DMS 273 (cell line): ENCODE measurements around the gene PNLIPRP3.
A peak's percentile ranks its signal among the peaks of the same experiment; 100 is the strongest.
"Not testable (repeated sequence)": the region's sequence is repeated elsewhere in the genome, so short reads cannot be mapped to it uniquely, and the experiment has no call there.

Experiments used
- DNase-seq: peaks from one replicate; lab custom pipeline; 2025; ENCODE audit not compliant: unreplicated experiment; lab: John Stamatoyannopoulos, UW

Gene PNLIPRP3

GRCh38 chr10:116427671-116428070 is at the start of gene PNLIPRP3:
PNLIPRP3 (plus strand) TSS chr10:116427847; CDS start chr10:116428013, 166 bp downstream.
- no peak for DNase-seq

DNA sequence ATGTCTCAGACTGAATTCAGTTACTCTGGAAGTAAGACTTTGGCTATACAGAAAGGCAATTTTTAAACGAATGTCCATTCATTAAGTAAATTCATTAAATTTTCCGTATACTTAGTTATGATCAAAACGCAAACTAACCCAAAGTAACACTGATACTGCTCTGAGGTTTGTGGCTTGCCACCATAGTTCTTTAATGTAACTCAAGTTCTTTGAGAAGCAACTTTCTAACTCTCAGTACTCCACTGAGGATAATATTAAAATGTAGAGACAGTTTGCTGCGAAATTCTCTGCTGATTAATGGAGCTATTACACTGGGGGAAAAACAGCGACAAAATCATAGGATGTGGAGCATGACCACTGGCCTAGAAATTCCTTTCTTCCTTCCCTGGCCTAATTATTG is 45.4 kb upstream of the PNLIPRP3 start:
- DNase-seq: no peak

GRCh38 chr10:116385311-116385710 is 42.3 kb upstream of the PNLIPRP3 start:
- no peak for DNase-seq

DNA sequence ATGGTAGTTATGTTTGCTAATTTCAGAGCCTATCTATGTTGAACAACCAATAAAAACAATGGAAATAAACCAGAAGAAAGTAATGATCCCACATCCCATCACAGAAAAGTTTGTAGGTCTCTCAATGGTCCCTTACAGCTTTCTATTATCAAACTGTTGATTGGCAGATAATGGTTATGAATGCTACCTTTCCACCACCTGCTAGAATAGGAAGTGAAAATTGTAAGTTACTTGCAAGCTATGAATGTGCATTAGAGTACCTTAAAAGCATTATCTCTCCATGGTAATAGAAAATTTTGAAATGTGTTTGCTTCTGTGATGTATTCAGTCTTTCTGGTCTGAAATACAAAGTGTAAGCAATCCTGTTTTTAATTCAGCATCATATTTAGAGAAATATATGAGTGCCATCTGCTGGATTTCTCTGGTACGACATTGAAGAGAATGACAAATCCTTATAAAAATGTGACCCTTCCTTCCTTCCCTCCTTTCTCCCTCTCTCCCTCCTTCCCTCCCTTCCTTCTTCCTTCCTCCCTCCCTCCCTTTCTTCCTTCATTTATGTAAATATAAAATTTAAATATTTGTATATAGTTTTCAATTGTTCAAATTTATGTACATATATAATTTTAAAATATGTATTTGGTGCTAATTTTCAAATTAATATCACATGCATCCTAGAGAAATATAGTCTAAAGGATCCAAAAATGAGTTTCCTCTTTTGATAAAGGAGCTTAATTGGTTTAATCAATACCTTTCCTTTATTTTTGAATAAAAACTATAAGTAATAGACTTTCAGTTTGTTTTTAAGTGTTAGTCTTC is 41.4 kb upstream of the PNLIPRP3 start:
- DNase-seq: peak; percentile 69

DNA sequence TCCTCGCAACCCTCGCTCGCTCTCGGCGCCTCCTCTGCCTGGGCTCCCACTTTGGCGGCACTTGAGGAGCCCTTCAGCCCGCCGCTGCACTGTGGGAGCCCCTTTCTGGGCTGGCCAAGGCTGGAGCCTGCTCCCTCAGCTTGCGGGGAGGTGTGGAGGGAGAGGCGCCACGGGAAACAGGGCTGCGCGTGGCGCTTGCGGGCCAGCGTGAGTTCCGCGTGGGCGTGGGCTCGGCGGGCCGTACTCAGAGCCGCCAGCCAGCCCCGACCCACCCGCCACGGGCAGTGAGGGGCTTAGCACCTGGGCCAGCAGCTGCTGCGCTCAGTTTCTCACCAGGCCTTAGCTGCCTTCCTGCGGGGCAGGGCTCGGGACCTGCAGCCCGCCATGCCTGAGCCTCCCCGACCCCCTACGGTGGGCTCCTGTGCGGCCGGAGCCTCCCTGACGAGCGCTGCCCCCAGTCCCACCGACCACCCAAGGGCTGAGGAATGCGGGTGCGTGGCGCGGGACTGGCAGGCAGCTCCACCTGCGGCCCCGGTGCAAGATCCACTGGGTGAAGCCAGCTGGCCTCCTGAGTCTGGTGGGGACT is 34.3 kb upstream of the PNLIPRP3 start:
- DNase-seq: not testable (repeated sequence)

- DNase-seq: no peak
Observed at GRCh38 chr10:116395223-116395985, 32.2 kb upstream of the PNLIPRP3 start.

DNA sequence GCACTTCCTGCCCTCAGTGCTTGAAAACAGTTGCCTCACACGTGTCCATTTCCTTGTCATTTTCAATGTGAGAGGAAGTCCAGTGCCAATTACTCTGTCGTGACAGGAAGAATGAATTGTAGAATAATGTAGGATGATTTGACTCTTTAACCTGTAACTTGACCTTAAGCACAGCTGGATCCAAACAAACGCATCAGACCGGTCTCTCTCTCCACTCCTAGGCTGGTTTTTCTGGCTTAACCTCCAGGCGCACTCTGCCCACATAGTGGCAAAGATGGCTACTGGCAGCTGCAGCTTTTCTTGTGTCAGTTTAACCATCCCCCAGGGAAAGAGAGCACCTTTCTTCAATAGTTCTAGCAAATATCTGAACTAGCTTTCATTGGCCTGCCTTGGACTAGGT is 29.4 kb upstream of the PNLIPRP3 start:
- no peak for DNase-seq

- no peak for DNase-seq
Observed at GRCh38 chr10:116402858-116403257, 24.8 kb upstream of the PNLIPRP3 start.

GRCh38 chr10:116403740-116404250 is 23.9 kb upstream of the PNLIPRP3 start:
- DNase-seq: peak; percentile 10

GRCh38 chr10:116408719-116409118 is 18.9 kb upstream of the PNLIPRP3 start:
- no peak for DNase-seq

DNA sequence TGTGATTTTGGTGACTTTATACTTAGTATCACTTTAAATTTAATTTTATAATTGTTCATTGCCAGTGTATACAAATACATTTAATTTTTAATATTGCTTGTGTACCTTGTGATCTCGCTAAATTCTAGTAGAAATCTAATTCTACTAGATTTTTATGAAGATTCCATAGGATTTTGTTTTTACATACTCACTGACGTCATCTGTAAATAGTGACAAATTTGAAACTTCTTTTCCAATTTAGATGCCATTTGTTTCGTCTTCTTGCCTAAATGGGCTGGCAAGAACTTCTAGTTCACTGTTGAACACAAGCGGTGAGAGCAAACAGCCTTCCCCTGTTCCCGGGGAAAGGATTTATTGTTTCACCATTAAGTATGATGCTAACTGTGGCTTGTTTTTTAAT is 17.3 kb upstream of the PNLIPRP3 start:
- DNase-seq: no peak

GRCh38 chr10:116417821-116418220 is 9.8 kb upstream of the PNLIPRP3 start:
- DNase-seq: no peak

DNA sequence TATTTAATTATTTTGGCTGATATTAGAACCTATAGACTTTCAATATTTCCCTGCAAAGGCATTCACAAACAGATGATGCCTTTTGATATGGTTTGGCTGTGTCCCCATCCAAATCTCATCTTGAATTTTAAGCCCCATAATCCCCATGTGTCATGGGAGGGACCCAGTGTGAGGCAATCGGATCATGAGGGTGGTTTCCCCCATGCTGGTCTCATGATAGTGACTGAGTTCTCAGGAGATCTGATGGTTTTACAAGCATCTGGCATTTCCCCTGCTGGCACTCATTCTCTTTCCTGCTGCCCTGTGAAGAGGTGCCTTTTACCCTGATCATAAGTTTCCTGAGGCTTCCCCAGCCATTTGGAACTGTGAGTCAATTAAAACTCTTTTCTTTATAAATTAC is 9.3 kb upstream of the PNLIPRP3 start:
- DNase-seq: no peak

DNA sequence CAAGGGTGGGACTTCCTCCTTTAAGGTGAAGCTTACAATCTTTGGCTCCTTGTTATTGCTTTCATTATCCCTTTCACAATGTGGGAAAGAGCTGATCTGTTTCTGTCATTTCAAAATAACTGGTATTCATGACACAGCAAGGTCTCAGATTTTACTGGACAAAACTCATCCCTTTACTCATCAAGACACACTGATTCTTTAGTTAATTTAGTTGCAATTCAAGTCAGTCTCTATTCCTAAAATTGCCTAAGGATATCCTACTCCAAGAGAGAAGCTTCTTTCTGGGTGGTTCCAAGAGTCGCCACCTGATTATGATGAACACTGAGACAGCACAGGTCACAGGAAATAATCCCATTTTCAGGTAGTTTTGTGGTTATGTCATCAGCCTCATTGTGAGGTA is 5.8 kb upstream of the PNLIPRP3 start:
- no peak for DNase-seq

DNA sequence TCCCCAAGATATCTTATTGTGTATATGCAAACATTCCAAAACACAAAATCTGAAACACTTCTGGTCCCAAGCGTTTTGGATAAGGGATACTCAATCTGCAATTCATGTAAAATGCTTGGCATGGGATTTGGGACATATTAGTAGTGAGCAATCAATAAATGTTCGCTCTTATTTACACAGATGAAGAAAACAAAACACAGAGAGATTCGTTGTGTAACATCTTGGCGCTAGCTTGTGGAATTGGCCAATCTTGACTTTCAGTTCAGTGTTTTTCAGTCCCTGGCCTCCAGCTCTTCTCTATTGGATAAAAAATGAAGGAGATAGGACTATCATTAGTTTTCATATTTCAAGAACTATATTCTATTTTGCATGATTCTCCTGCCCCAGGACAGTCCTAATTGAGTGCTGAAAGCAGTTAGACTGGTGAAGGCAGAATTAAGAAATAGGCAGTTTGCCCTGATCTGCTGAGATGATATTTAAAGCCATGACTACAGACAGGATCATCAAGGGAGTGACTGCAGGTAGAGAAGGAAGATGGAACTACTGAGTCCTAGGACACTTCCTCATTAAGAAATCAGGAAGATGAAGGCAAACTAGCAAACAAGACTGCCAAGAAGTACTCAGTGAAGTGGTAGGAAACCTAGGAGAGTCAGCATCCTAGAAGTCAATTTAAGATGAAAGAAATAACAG is 1.8 kb downstream of the PNLIPRP3 start:
- no peak for DNase-seq

- DNase-seq: no peak
Observed at GRCh38 chr10:116430288-116430687, 2.6 kb downstream of the PNLIPRP3 start.

- no peak for DNase-seq
Observed at GRCh38 chr10:116431598-116431997, 4.0 kb downstream of the PNLIPRP3 start.

DNA sequence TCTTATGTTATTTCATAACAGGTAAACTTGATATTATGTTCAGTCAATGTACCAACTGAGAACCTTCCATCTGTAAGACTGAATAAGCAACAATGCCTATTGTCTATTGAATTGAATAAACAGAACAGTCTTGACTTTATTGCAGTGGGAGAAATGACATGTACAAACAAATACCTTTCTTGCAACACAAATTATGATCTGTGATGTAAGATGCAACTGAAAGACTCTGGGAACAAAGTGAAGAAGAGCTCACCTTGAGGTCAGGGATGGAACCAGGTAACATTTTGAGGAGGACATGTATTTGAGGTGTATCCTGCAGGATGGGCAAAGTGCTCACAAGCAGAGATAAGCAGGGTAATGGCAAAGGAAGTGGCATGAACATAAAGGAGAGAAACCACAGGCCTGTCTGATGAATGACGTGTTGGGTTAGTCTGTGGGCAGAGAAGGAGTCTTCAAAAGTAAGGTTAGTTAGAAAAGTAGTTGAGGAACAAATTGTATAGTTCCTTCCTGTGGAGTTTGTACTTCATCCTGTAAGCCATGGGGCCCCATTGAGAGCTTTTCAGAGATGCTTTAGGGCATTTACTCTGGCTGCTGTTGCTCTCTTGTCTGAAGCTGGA is 9.5 kb downstream of the PNLIPRP3 start:
- DNase-seq: no peak

GRCh38 chr10:116440330-116441030 is 12.8 kb downstream of the PNLIPRP3 start:
- no peak for DNase-seq

DNA sequence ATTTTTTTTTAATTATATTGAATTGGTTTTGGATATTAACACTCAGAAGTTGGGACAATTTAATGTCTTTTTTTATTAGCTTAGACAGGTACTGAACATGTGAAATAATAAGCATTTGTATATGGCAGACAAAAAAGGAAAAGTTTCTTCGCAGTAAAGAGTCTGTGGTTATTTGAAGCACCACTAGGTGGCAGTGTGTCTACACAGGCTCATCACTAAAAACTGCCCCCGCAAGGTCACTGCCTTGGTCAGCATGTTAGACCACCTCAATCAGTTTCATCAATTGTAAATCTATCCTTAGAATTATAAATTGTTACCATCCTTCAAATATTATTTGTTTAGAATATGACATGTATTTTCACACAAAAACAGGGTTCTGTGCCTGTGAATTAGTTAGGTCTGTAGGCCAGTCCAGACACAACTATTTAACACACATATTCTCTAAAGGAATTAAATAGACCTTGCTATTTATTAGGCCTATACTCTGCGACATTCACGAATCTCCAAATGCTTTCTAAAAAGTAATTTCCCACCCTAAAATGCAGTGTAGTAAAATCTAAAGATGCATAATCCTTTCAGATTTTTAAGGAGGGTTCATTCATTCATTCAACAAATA is 17.0 kb downstream of the PNLIPRP3 start:
- DNase-seq: peak; percentile 46
